Lower lobe of right lung (tissue), 2 donors: ENCODE measurements around the gene CCNI2. TPM values are rescaled to one million over a fixed set of nuclear protein-coding genes. Genes with fewer than 3 reads are reported as not detected.

ENCODE experiments used
- ATAC-seq, 2 donors: fragments of 200-7000 bp; cut with Tn5 transposase; one replicate each; pipeline ENCODE4 v1.9.1; 2020 to 2022; ENCODE audit warnings: mild to moderate bottlenecking in 2 of 2, moderate library complexity in 2 of 2
- DNase-seq: peaks from one replicate; pipeline ENCODE4 v3.0.0-alpha.2; 2020
- H3K27ac ChIP-seq: fragments of 200-600 bp; one replicate; pipeline ENCODE4 v1.8.0; 2022
- H3K27me3 ChIP-seq: fragments of 200-600 bp; one replicate; pipeline ENCODE4 v1.8.0; 2022; ENCODE audit warnings: low read depth
- H3K36me3 ChIP-seq: fragments of 200-600 bp; one replicate; pipeline ENCODE4 v1.8.0; 2022; ENCODE audit warnings: mild to moderate bottlenecking
- H3K4me1 ChIP-seq: fragments of 200-600 bp; one replicate; pipeline ENCODE4 v1.8.0; 2022
- H3K4me3 ChIP-seq: fragments of 200-600 bp; one replicate; pipeline ENCODE4 v1.8.0; 2022; ENCODE audit warnings: mild to moderate bottlenecking
- H3K9me3 ChIP-seq: fragments of 200-600 bp; one replicate; pipeline ENCODE4 v1.8.0; 2022
- CTCF ChIP-seq: fragments of 200-600 bp; IDR thresholded peaks from one replicate; pipeline ENCODE4 v1.8.0; 2022; ENCODE audit warnings: antibody characterized with exemption, mild to moderate bottlenecking
- intact Hi-C: fragments of 100-400 bp; cut with DNase I; formaldehyde crosslinking; loops from one replicate; pipeline ENCODE4 v1.11.0; 2022
- total RNA-seq: library from RNA; stranded (reverse); fragmentation: NEBNext Ultra II Directional; extraction: Animal tissue kit (Norgen Biotek cat#: 25700); gene quantifications from one replicate; pipeline ENCODE4 v1.2.1, GENCODE V29; 2021
- donor health status: DM: no; HTN: yes; CAD: no; lungs with severe emphysema.

The CCNI2 gene
- total RNA-seq, 1 donor from 2014 or later, result 1.1 TPM

- intact Hi-C loops, result no loop called here
- H3K27ac ChIP-seq, result peak overlapping the region; percentile 88
- no peaks in the 10 kb centered on the region for H3K9me3 ChIP-seq
- H3K27me3 ChIP-seq, result no peaks in the 10 kb centered on the region
- peak; percentile 43 to 45 for ATAC-seq
- H3K36me3 ChIP-seq, result no peaks in the 10 kb centered on the region
- DNase-seq, result no peak
- TF ChIP-seq CTCF, result no peak
- peaks cover 30% of the 10 kb centered on the region for H3K4me1 ChIP-seq
- peak overlapping the region; percentile 94 for H3K4me3 ChIP-seq
Observed at GRCh38 chr5:132776131-132776937, 29.1 kb downstream of the CCNI2 start.

GRCh38 chr5:132776938-132777208, 29.6 kb downstream of the CCNI2 start:
- Histone ChIP-seq H3K4me1 (peaks cover 24% of the 10 kb centered on the region), H3K27ac (peak overlapping the region; percentile 88), H3K27me3 (no peaks in the 10 kb centered on the region), H3K36me3 (no peaks in the 10 kb centered on the region), H3K9me3 (no peaks in the 10 kb centered on the region), H3K4me3 (peak overlapping the region; percentile 94)
- intact Hi-C loops, result no loop called here
- ATAC-seq (peak; percentile 5 to 30), DNase-seq (no peak)
- TF ChIP-seq CTCF, result no peak

- peak within 1 kb of the TSS; percentile 88 for H3K27ac ChIP-seq
- H3K4me1 ChIP-seq, result peaks cover 24% of the 10 kb centered on the region
- DNase-seq (peak; percentile 59), ATAC-seq (peak; percentile 70 to 81)
- no peaks in the 10 kb centered on the region for H3K27me3 ChIP-seq
- no peaks in the 10 kb centered on the region for H3K9me3 ChIP-seq
- peak within 1 kb of the TSS; percentile 94 for H3K4me3 ChIP-seq
- no peaks in the 10 kb centered on the region for H3K36me3 ChIP-seq
- TF ChIP-seq CTCF, result no peak
- intact Hi-C loops, result no loop called here
Observed at GRCh38 chr5:132777209-132778069, 30.2 kb downstream of the CCNI2 start, which contains the start of gene SEPTIN8. SEPTIN8 (minus strand) TSS chr5:132777239; CDS start chr5:132777137, 102 bp downstream.

GRCh38 chr5:132778129-132778528, 30.9 kb downstream of the CCNI2 start:
- no peak for TF ChIP-seq CTCF
- no peaks in the 10 kb centered on the region for H3K27me3 ChIP-seq
- DNase-seq (no peak), ATAC-seq (no peak)
- H3K4me3 ChIP-seq, result peak overlapping the region; percentile 94
- intact Hi-C loops, result no loop called here
- H3K27ac ChIP-seq, result no peak overlapping the region
- H3K4me1 ChIP-seq, result peaks cover 24% of the 10 kb centered on the region
- no peaks in the 10 kb centered on the region for H3K9me3 ChIP-seq
- H3K36me3 ChIP-seq, result no peaks in the 10 kb centered on the region

- DNase-seq (no peak), ATAC-seq (no peak)
- intact Hi-C loops, result no loop called here
- Histone ChIP-seq H3K36me3 (no peaks in the 10 kb centered on the region), H3K27ac (no peak overlapping the region), H3K9me3 (no peaks in the 10 kb centered on the region), H3K27me3 (no peaks in the 10 kb centered on the region), H3K4me3 (no peak overlapping the region), H3K4me1 (peaks cover 24% of the 10 kb centered on the region)
- TF ChIP-seq CTCF, result no peak
Observed at GRCh38 chr5:132778856-132779255, 31.6 kb downstream of the CCNI2 start.
